HG02798 (cell line): ENCODE measurements around the gene DLG2.
"Not testable (repeated sequence)": the region's sequence is repeated elsewhere in the genome, so short reads cannot be mapped to it uniquely, and the experiment has no call there.

Source experiments
- ATAC-seq: cut with Tn5 transposase; IDR thresholded peaks from one replicate; pipeline ENCODE4 v1.9.1; 2021; ENCODE audit warnings: mild to moderate bottlenecking; ENCODE audit not compliant: unreplicated experiment, poor library complexity

DLG2 gene

GRCh38 chr11:85257837-85258236, 369.3 kb downstream of the DLG2 start:
- ATAC-seq = no peak

GRCh38 chr11:85256433-85256832, 370.7 kb downstream of the DLG2 start:
- ATAC-seq = no peak

- ATAC-seq = no peak
These were observed 377.7 kb downstream of the DLG2 start for GRCh38 chr11:85249482-85249881.

- no peak for ATAC-seq
These were observed 379.3 kb downstream of the DLG2 start for GRCh38 chr11:85247797-85248196.

GRCh38 chr11:85238906-85239305, 388.2 kb downstream of the DLG2 start:
- no peak for ATAC-seq

- ATAC-seq = not testable (repeated sequence)
These were observed 389.1 kb downstream of the DLG2 start for GRCh38 chr11:85238038-85238437.

GRCh38 chr11:85236211-85236610, 390.9 kb downstream of the DLG2 start:
- no peak for ATAC-seq

GRCh38 chr11:85232559-85232958, 394.6 kb downstream of the DLG2 start:
- ATAC-seq = no peak

- no peak for ATAC-seq
These were observed 395.6 kb downstream of the DLG2 start for GRCh38 chr11:85231588-85231987.

- ATAC-seq = not testable (repeated sequence)
These were observed 397.4 kb downstream of the DLG2 start for GRCh38 chr11:85229723-85230122.

GRCh38 chr11:85196968-85197367, 430.2 kb downstream of the DLG2 start:
- ATAC-seq = no peak

- no peak for ATAC-seq
These were observed 431.2 kb downstream of the DLG2 start for GRCh38 chr11:85195934-85196333.

GRCh38 chr11:85187992-85188391, 439.2 kb downstream of the DLG2 start:
- ATAC-seq = no peak

GRCh38 chr11:85184721-85185120, 442.4 kb downstream of the DLG2 start:
- no peak for ATAC-seq

GRCh38 chr11:85182441-85183387, 444.4 kb downstream of the DLG2 start:
- peak; percentile 74 for ATAC-seq

- no peak for ATAC-seq
These were observed 446.6 kb downstream of the DLG2 start for GRCh38 chr11:85180528-85180927.

GRCh38 chr11:85171648-85172257, 455.4 kb downstream of the DLG2 start:
- no peak for ATAC-seq

- no peak for ATAC-seq
These were observed 457.0 kb downstream of the DLG2 start for GRCh38 chr11:85170184-85170583.

GRCh38 chr11:85167471-85167870, 459.7 kb downstream of the DLG2 start:
- ATAC-seq = no peak

GRCh38 chr11:85167038-85167437, 460.1 kb downstream of the DLG2 start:
- ATAC-seq = no peak

GRCh38 chr11:85165819-85166218, 461.3 kb downstream of the DLG2 start:
- ATAC-seq = no peak

- ATAC-seq = no peak
These were observed 462.4 kb downstream of the DLG2 start for GRCh38 chr11:85164743-85165142.
